SK-N-SH (cell line): ENCODE measurements around the gene TLX1. TPM values are rescaled to one million over a fixed set of nuclear protein-coding genes. Genes with fewer than 3 reads are reported as not detected.
A peak's percentile ranks its signal among the peaks of the same experiment; 100 is the strongest.

Source experiments
- CTCF ChIA-PET: fragments of 300-600, 350-600 bp; formaldehyde crosslinking; extraction: SDS; loops from one replicate; lab custom pipeline; 2021; lab: Yijun Ruan, JAX
- POLR2A ChIA-PET: fragments of 350-600 bp; sonication (Branson Sonifier 250); formaldehyde crosslinking; extraction: SDS; loops from one replicate; lab custom pipeline; 2020; ENCODE audit warnings: antibody characterized with exemption, inconsistent platforms; lab: Yijun Ruan, JAX
- DNase-seq: peaks from one replicate; pipeline ENCODE4 v3.0.0; 2012
- H2AFZ ChIP-seq: fragments of 200-600 bp; sonication (generic); 2 replicates; pipeline ENCODE4 v1.8.1; 2016; ENCODE audit warnings: antibody characterized with exemption, mild to moderate bottlenecking, low read depth
- H3F3A ChIP-seq: fragments of 200-600 bp; sonication (generic); replicated peaks from 2 replicates; pipeline ENCODE3; 2016; ENCODE audit warnings: antibody characterized with exemption, mild to moderate bottlenecking; ENCODE audit not compliant: insufficient read depth
- H3K27ac ChIP-seq, 2 experiments: fragments of 200-500 bp in 1 of 2; fragments of 200-600 bp in 1 of 2; sonication (Bioruptor generic) in 1 of 2; sonication (generic), shearing (Covaris generic) in 1 of 2; 2 replicates each; pipeline versions ENCODE4 v1.5.1 to v1.6.1; 2014 to 2016; ENCODE audit warnings: low read depth in 2 of 2, inconsistent platforms in 1 of 2, low read length in 1 of 2, mild to moderate bottlenecking in 1 of 2, mixed read lengths in 1 of 2
- H3K27me3 ChIP-seq: fragments of 200-600 bp; sonication (generic), shearing (Covaris generic); 2 replicates; pipeline ENCODE4 v1.6.1; 2016; ENCODE audit warnings: mixed run types; ENCODE audit not compliant: insufficient read depth
- H3K36me3 ChIP-seq, 2 experiments: fragments of 200-500 bp in 1 of 2; fragments of 200-600 bp in 1 of 2; sonication (Bioruptor generic) in 1 of 2; sonication (generic) in 1 of 2; replicated peaks in 1 of 2; 2 replicates each; pipeline versions ENCODE3 to v1.5.1; 2014 to 2016; ENCODE audit warnings: low read length in 1 of 2, mild to moderate bottlenecking in 1 of 2; ENCODE audit not compliant: insufficient read depth in 2 of 2, control insufficient read depth in 1 of 2
- H3K4me1 ChIP-seq, 2 experiments: fragments of 200-500 bp in 1 of 2; fragments of 200-600 bp in 1 of 2; sonication (Bioruptor generic) in 1 of 2; sonication (generic), shearing (Covaris generic) in 1 of 2; 2 replicates each; pipeline versions ENCODE4 v1.5.1 to v1.6.1; 2014 to 2016; ENCODE audit warnings: low read depth in 1 of 2, low read length in 1 of 2, mixed run types in 1 of 2; ENCODE audit not compliant: insufficient read depth in 2 of 2, control insufficient read depth in 1 of 2
- H3K4me2 ChIP-seq: fragments of 200-600 bp; sonication (generic), shearing (Covaris generic); 2 replicates; pipeline ENCODE4 v1.6.1; 2017; ENCODE audit warnings: mixed run types
- H3K4me3 ChIP-seq, 2 experiments: fragments of 200-500 bp in 1 of 2; fragments of 200-600 bp in 1 of 2; sonication (Bioruptor generic) in 1 of 2; sonication (generic), shearing (Covaris generic) in 1 of 2; 2 replicates each; pipeline versions ENCODE4 v1.5.1 to v1.8.1; 2014 to 2016; ENCODE audit warnings: low read depth in 2 of 2, inconsistent platforms in 1 of 2, low read length in 1 of 2, mild to moderate bottlenecking in 1 of 2, mixed read lengths in 1 of 2, moderate library complexity in 1 of 2
- H3K79me2 ChIP-seq: fragments of 200-600 bp; sonication (generic); 2 replicates; pipeline ENCODE4 v1.8.1; 2017; ENCODE audit warnings: mild to moderate bottlenecking; ENCODE audit not compliant: insufficient read depth
- H3K9ac ChIP-seq: fragments of 200-600 bp; sonication (generic); 2 replicates; pipeline ENCODE4 v1.6.1; 2017; ENCODE audit warnings: mixed run types
- H3K9me2 ChIP-seq: fragments of 200-600 bp; sonication (generic); 2 replicates; pipeline ENCODE4 v1.6.1; 2017; ENCODE audit warnings: mixed run types
- H3K9me3 ChIP-seq: fragments of 200-600 bp; sonication (generic); 2 replicates; pipeline ENCODE4 v1.6.1; 2017; ENCODE audit warnings: mixed run types, mild to moderate bottlenecking, moderate library complexity
- H4K20me1 ChIP-seq: fragments of 200-600 bp; sonication (generic); 2 replicates; pipeline ENCODE4 v1.6.1; 2017; ENCODE audit warnings: mild to moderate bottlenecking, mixed run types; ENCODE audit not compliant: insufficient read depth
- CHD2 ChIP-seq: fragments of 150-350 bp; IDR thresholded peaks from 2 replicates; pipeline ENCODE4 v1.6.1; 2018; ENCODE audit warnings: low read length; ENCODE audit not compliant: partially characterized antibody
- CTCF ChIP-seq: fragments of 200-600 bp; sonication (generic); IDR thresholded peaks from 2 replicates; pipeline ENCODE4 v1.6.1; 2017; ENCODE audit warnings: antibody characterized with exemption, mild to moderate bottlenecking, moderate library complexity
- EP300 ChIP-seq, 2 experiments: IDR thresholded peaks; 2 replicates each; pipeline versions ENCODE4 v1.4.0 to v1.6.1; 2012; ENCODE audit warnings: borderline replicate concordance in 1 of 2, low read depth in 1 of 2, low read length in 1 of 2
- FOXJ3 ChIP-seq: sonication (generic); formaldehyde crosslinking; IDR thresholded peaks from 2 replicates; pipeline ENCODE4 v1.5.1; 2020; ENCODE audit warnings: mild to moderate bottlenecking, missing genetic modification reagents
- FOXM1 ChIP-seq: IDR thresholded peaks from 2 replicates; pipeline ENCODE4 v1.4.0; 2012; ENCODE audit warnings: low read depth, mild to moderate bottlenecking
- GABPA ChIP-seq: IDR thresholded peaks from 2 replicates; pipeline ENCODE4 v1.4.0; 2012; ENCODE audit warnings: low read depth, mild to moderate bottlenecking
- JUND ChIP-seq: IDR thresholded peaks from 2 replicates; pipeline ENCODE4 v1.4.0; 2012
- MAX ChIP-seq: IDR thresholded peaks from 2 replicates; pipeline ENCODE4 v1.4.0; 2012; ENCODE audit warnings: low read depth
- MEF2A ChIP-seq: IDR thresholded peaks from 2 replicates; pipeline ENCODE4 v1.4.0; 2012; ENCODE audit warnings: low read depth, borderline replicate concordance
- MXI1 ChIP-seq: IDR thresholded peaks from 2 replicates; pipeline ENCODE4 v1.6.1; 2012; ENCODE audit warnings: mild to moderate bottlenecking, low read depth, low read length, improper control_type of control experiment
- NFIC ChIP-seq: IDR thresholded peaks from 2 replicates; pipeline ENCODE4 v1.4.0; 2012; ENCODE audit warnings: borderline replicate concordance
- PBX3 ChIP-seq: IDR thresholded peaks from 2 replicates; pipeline ENCODE4; 2012
- POLR2AphosphoS5 ChIP-seq: IDR thresholded peaks from 2 replicates; pipeline ENCODE4 v1.6.1; 2012; ENCODE audit warnings: low read depth, low read length
- RAD21 ChIP-seq: IDR thresholded peaks from 2 replicates; pipeline ENCODE4 v1.6.1; 2012; ENCODE audit warnings: mild to moderate bottlenecking, low read length
- REST ChIP-seq: IDR thresholded peaks from 2 replicates; pipeline ENCODE4 v1.6.1; 2012; ENCODE audit warnings: mild to moderate bottlenecking, low read depth, low read length, moderate library complexity
- RXRA ChIP-seq: IDR thresholded peaks from 2 replicates; pipeline ENCODE4 v1.4.0; 2012; ENCODE audit warnings: low read depth, mild to moderate bottlenecking, borderline replicate concordance
- SIN3A ChIP-seq: IDR thresholded peaks from 2 replicates; pipeline ENCODE4 v1.6.1; 2012; ENCODE audit warnings: low read depth, mild to moderate bottlenecking, low read length, moderate library complexity, borderline replicate concordance
- TAF1 ChIP-seq: IDR thresholded peaks from 2 replicates; pipeline ENCODE4 v1.6.1; 2012; ENCODE audit warnings: low read depth, mild to moderate bottlenecking, low read length, moderate library complexity, borderline replicate concordance
- TEAD4 ChIP-seq: IDR thresholded peaks from 2 replicates; pipeline ENCODE4 v1.4.0; 2012; ENCODE audit warnings: mild to moderate bottlenecking, borderline replicate concordance; ENCODE audit not compliant: insufficient read depth
- YY1 ChIP-seq: IDR thresholded peaks from 2 replicates; pipeline ENCODE4 v1.4.0; 2012; ENCODE audit warnings: low read depth, mild to moderate bottlenecking
- WGBS: methylation state at CpG from one replicate; pipeline ENCODE4 v1.1.6; 2017; ENCODE audit warnings: low lambda C conversion rate; 5-methylcytosine and 5-hydroxymethylcytosine counted together
- polyA plus RNA-seq, 3 experiments: library from polyadenylated mRNA; depleted of rRNA; stranded (reverse); fragments of >200 nt; gene quantifications; 2 replicates each; pipeline ENCODE4 v1.2.3, GENCODE V29; 2012

The TLX1 gene
- polyA plus RNA-seq, 1 of the 3 experiments (the other 2 are of a cell fraction) = not detected

- no peaks in the 10 kb centered on the region for H3K9me3 ChIP-seq
- H4K20me1 ChIP-seq = no peaks in the 10 kb centered on the region
- peak; percentile 47 for DNase-seq
- no peaks in the 10 kb centered on the region for H3K9me2 ChIP-seq
- WGBS = 71% methylated on average over 31 of the region's 65 CpGs
- CTCF ChIA-PET = interaction anchor here (0.7 to 21.6 kb wide), 17 partner anchors 9 to 143 kb away, joined by 3 to 972 read pairs (median 19); partner anchors contain the start of genes KAZALD1 and TLX1
- no peaks in the 10 kb centered on the region for H3F3A ChIP-seq
- H2AFZ ChIP-seq = no peak overlapping the region
- H3K27me3 ChIP-seq = peaks cover 16% of the 10 kb centered on the region
- no peak overlapping the region for H3K27ac ChIP-seq
- TF ChIP-seq MAX (no peak), SIN3A (no peak), GABPA (no peak), FOXM1 (no peak), REST (no peak), CTCF (no peak), POLR2AphosphoS5 (no peak), YY1 (no peak), NFIC (no peak), TEAD4 (no peak), PBX3 (no peak), RAD21 (no peak), MXI1 (no peak), TAF1 (no peak), CHD2 (no peak), MEF2A (no peak), JUND (no peak), FOXJ3 (no peak), EP300 (IDR thresholded peaks at IDR 0.05; ENCODE audit: borderline replicate concordance in 1 of 2, low read depth in 1 of 2, low read length in 1 of 2) (no peak), RXRA (no peak)
- H3K79me2 ChIP-seq = no peaks in the 10 kb centered on the region
- no peak overlapping the region for H3K9ac ChIP-seq
- no peaks in the 10 kb centered on the region for H3K36me3 ChIP-seq
- no peaks in the 10 kb centered on the region; a peak in 1 of 4 replicates for H3K4me1 ChIP-seq
- no peak overlapping the region for H3K4me3 ChIP-seq
- POLR2A ChIA-PET = no interaction called here
- H3K4me2 ChIP-seq = no peak overlapping the region
These were observed 9.2 kb downstream of the TLX1 start for GRCh38 chr10:101140084-101140949.
